Activated B cell treated with CpG ODN at 0.5 μM for 24 hours (primary cell): ENCODE data around the gene MAD1L1. TPM values are rescaled to one million over a fixed set of nuclear protein-coding genes. Genes with fewer than 3 reads are reported as not detected.

Experiments
- ATAC-seq: fragments of 200-7000 bp; cut with Tn5 transposase; one replicate; pipeline ENCODE4 v1.10.0; 2021; ENCODE audit warnings: low read depth, mild to moderate bottlenecking, moderate library complexity
- CTCF ChIA-PET: fragments of 350-600 bp; sonication (Branson Sonifier 250); formaldehyde crosslinking; loops from one replicate; lab custom pipeline; 2021; ENCODE audit warnings: antibody characterized with exemption; lab: Charles Lee
- POLR2A ChIA-PET: fragments of 350-600 bp; sonication (Branson Sonifier 250); formaldehyde crosslinking; loops from one replicate; lab custom pipeline; 2021; ENCODE audit warnings: antibody characterized with exemption; lab: Charles Lee
- DNase-seq: peaks from one replicate; pipeline ENCODE4 v3.0.0; 2022
- H3K27ac Mint-ChIP-seq: one replicate; pipeline ENCODE4 v1.8.0; 2020; ENCODE audit warnings: mixed read lengths
- H3K27me3 Mint-ChIP-seq: one replicate; pipeline ENCODE4 v1.8.0; 2021; ENCODE audit warnings: mixed read lengths
- H3K36me3 Mint-ChIP-seq: one replicate; pipeline ENCODE4 v1.8.0; 2021; ENCODE audit warnings: low read depth, mixed read lengths
- H3K4me1 Mint-ChIP-seq: one replicate; pipeline ENCODE4 v1.8.0; 2021; ENCODE audit warnings: mixed read lengths
- H3K4me3 Mint-ChIP-seq: one replicate; pipeline ENCODE4 v1.8.0; 2020; ENCODE audit warnings: mild to moderate bottlenecking, mixed read lengths
- H3K9me3 Mint-ChIP-seq: one replicate; pipeline ENCODE4 v1.8.0; 2020; ENCODE audit warnings: mixed read lengths
- intact Hi-C: fragments of 100-400 bp; cut with micrococcal nuclease; formaldehyde crosslinking; loops from one replicate; pipeline ENCODE4 v1.15.1; 2024
- total RNA-seq: library from RNA; stranded (reverse); gene quantifications from 2 replicates; pipeline ENCODE4 v1.2.3, GENCODE V29; 2022
- TF ChIP-seq, protein P1 (sequence below): fragments of 200-600 bp; IDR thresholded peaks from one replicate; pipeline ENCODE4 v1.8.0; 2022; ENCODE audit warnings: antibody characterized with exemption, mild to moderate bottlenecking

MAD1L1 gene
- total RNA-seq, 1 donor from 2014 or later: 54.6 TPM

DNA sequence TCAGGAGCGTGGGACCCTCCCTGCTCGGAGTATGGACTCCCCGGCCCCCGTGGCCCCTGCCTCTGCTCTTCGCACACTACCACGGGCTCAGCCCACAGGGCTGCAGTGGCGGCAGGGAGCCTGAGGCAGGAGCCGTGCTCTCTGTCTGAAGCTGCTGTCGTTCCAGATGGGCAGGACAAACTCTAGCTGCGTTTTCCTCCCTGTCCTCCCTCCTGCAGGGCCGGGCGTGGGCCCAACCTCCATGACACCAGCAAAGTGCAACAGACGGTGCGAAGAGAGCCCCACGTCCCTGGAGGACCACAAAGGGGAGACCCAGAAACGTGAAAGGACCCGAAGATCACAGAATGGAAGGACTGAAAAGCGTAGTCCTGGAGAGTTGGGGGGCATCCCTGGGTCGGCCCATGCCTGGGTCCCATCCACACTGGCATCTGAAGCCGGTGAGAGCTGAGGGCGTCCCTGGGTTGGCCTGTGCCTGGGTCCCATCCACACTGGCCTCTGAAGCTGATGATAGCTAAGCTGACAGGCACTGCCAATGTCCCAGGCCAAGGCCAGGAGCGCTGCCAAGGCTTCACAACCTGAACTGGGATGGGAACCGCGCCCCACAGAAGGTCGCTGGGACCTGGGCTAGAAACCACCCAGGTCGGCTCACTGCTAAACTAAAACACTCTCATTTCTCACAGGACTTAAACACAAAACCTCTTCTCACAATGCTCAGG is 267.0 kb downstream of the MAD1L1 start:
- no peaks in the 10 kb centered on the region for H3K27me3 Mint-ChIP-seq
- peaks cover 46% of the 10 kb centered on the region for H3K36me3 Mint-ChIP-seq
- peaks cover 30% of the 10 kb centered on the region for H3K4me1 Mint-ChIP-seq
- DNase-seq (no peak), ATAC-seq (no peak)
- H3K9me3 Mint-ChIP-seq: peaks cover 12% of the 10 kb centered on the region
- no peak overlapping the region for H3K27ac Mint-ChIP-seq
- intact Hi-C loops: no loop called here
- CTCF ChIA-PET: no interaction called here
- no peak overlapping the region for H3K4me3 Mint-ChIP-seq
- POLR2A ChIA-PET: no interaction called here
- TF ChIP-seq, protein P1, sequence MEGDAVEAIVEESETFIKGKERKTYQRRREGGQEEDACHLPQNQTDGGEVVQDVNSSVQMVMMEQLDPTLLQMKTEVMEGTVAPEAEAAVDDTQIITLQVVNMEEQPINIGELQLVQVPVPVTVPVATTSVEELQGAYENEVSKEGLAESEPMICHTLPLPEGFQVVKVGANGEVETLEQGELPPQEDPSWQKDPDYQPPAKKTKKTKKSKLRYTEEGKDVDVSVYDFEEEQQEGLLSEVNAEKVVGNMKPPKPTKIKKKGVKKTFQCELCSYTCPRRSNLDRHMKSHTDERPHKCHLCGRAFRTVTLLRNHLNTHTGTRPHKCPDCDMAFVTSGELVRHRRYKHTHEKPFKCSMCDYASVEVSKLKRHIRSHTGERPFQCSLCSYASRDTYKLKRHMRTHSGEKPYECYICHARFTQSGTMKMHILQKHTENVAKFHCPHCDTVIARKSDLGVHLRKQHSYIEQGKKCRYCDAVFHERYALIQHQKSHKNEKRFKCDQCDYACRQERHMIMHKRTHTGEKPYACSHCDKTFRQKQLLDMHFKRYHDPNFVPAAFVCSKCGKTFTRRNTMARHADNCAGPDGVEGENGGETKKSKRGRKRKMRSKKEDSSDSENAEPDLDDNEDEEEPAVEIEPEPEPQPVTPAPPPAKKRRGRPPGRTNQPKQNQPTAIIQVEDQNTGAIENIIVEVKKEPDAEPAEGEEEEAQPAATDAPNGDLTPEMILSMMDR: no peak

DNA sequence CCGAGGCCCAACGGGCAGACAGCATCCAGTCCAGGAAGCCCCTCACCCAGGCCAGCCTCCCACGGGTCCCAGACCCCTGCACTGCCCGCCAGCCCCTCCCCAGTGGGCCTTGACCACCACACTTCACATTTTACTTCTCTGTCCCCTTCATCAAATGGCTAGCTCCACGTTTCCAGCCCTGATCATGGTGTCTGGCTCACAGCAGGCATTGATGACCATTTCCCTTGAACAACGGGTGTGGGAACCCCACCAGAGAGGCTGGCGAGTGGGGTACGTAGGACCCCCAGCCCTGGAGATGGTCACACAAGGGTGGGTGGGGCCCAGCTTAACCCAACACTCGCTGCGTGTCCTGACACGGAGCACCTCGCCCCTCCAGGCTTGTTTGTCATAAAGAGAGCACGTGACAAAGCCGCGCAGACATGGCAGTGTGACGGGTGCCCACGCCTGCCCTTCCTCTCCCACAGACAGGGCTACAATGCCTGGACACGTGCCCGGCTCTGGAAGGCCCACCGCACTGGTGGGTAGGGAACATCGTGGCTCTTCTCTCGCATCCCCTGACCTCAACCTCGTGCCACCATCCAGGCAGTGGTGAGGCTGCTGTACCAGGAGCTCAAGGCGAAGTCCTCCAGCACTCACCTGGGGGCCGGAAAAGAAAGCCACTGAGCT is 267.7 kb downstream of the MAD1L1 start:
- ChIA-PET POLR2A (no interaction called here), CTCF (no interaction called here)
- Mint-ChIP-seq H3K27me3 (no peaks in the 10 kb centered on the region), H3K36me3 (peaks cover 50% of the 10 kb centered on the region), H3K4me1 (peaks cover 30% of the 10 kb centered on the region), H3K4me3 (no peak overlapping the region), H3K9me3 (peaks cover 12% of the 10 kb centered on the region), H3K27ac (no peak overlapping the region)
- no peak for DNase-seq
- TF ChIP-seq, protein P1: no peak
- ATAC-seq: no peak
- intact Hi-C loops: no loop called here

- H3K27ac Mint-ChIP-seq: no peak overlapping the region
- ChIA-PET POLR2A (no interaction called here), CTCF (no interaction called here)
- no peak for ATAC-seq
- H3K4me1 Mint-ChIP-seq: peaks cover 23% of the 10 kb centered on the region
- H3K4me3 Mint-ChIP-seq: no peak overlapping the region
- intact Hi-C loops: no loop called here
- TF ChIP-seq, protein P1: no peak
- no peaks in the 10 kb centered on the region for H3K27me3 Mint-ChIP-seq
- H3K36me3 Mint-ChIP-seq: peaks cover 51% of the 10 kb centered on the region
- DNase-seq: no peak
- H3K9me3 Mint-ChIP-seq: peaks cover 12% of the 10 kb centered on the region
These were observed 268.4 kb downstream of the MAD1L1 start for GRCh38 chr7:1964211-1964912.

DNA sequence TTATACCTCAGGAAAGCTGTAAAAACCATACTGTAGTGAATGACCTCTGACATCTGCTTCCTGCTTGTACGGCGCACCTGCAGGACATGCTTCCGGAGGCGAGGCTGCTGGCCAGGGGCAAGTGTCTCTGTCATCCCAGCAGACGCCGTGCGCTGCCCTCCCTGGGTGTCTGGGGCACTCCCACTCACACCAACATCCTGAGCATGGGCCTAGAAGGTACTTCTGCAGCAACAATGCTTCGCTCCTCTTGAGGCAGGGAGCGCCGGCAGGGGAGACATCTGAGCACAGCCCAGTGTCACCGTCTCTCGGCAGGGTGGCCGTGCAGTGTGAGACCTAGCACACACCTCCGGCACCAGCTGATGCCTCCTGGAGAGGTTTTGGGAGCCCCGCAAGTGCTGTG is 269.2 kb downstream of the MAD1L1 start:
- POLR2A ChIA-PET: no interaction called here
- CTCF ChIA-PET: no interaction called here
- no peak for ATAC-seq
- Mint-ChIP-seq H3K36me3 (peaks cover 55% of the 10 kb centered on the region), H3K4me1 (peaks cover 17% of the 10 kb centered on the region), H3K9me3 (peaks cover 12% of the 10 kb centered on the region), H3K27me3 (no peaks in the 10 kb centered on the region), H3K27ac (no peak overlapping the region), H3K4me3 (no peak overlapping the region)
- no peak for DNase-seq
- intact Hi-C loops: no loop called here
- TF ChIP-seq, protein P1: no peak

DNA sequence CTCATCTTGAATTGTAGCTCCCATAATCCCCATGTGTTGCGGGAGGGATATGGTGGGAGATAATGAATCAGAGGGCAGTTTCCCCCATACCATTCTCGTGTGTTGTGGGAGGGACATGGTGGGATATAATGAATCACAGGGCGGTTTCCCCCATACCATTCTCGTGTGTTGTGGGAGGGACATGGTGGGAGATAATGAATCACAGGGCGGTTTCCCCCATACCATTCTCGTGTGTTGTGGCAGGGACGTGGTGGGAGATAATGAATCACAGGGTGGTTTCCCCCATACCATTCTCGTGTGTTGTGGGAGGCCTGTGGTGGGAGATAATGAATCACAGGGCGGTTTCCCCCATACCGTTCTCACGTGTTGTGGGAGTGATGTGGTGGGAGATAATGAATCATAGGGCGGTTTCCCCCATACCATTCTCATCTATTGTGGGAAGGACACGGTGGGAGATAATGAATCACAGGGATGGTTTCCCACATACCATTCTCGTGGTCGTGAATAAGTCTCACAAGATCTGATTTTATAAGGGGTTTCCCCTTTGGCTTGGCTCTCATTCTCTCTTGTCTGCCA is 271.0 kb downstream of the MAD1L1 start:
- Mint-ChIP-seq H3K27ac (peak overlapping the region; percentile 71), H3K4me1 (peaks cover 2% of the 10 kb centered on the region), H3K27me3 (no peaks in the 10 kb centered on the region), H3K9me3 (peaks cover 12% of the 10 kb centered on the region), H3K4me3 (no peak overlapping the region), H3K36me3 (peaks cover 53% of the 10 kb centered on the region)
- ATAC-seq (peak; percentile 14), DNase-seq (no peak)
- intact Hi-C loops: no loop called here
- ChIA-PET CTCF (no interaction called here), POLR2A (no interaction called here)
- TF ChIP-seq, protein P1: no peak
